ENCODE data around the gene GSC2. TPM values are rescaled to one million over a fixed set of nuclear protein-coding genes. Genes with fewer than 3 reads are reported as not detected.
A peak's percentile ranks its signal among the peaks of the same experiment; 100 is the strongest.

Gene GSC2
- total RNA-seq, 1 donor from 2014 or later: not detected

DNA sequence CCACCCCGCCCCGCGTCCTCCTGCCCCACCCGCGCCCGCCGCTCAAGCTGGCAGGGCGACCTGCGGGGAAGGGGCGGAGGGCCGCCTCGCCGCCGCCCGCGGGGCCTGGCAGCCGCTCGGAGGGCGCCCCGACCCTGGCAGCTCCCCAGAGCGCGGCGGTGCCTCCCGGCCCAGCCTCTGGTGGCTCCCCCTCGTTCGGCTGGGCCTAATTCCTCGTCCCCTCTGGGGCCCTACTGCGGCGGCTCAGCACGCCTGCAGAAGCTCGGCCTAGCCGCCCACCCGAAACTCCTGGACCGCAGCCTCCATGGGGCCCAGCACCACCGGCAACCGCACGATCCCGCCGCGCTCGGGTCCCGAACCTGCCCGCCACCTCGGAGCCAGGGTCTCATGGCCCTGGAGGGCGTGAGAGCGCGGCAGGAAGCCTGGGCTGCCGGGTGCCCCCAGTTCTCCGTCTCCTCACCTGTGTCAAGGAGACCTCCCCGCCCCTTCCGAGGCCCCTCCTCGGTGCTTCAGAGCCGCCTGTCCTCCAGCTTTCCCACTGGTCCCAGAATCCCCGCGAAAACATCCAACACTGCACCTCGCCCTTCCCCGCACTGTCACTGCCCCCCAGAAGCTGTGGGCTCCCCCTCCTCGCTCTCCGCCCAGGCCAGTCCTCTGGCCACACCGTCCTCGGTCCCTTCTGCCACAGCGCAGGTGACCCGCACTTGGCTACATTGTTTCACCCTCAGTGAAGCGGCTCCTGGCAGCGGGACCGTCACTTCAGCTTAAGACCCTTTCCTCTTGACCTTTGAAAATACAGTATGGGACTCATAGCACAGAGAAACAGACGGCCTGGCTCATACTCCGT is 613 bp upstream of the GSC2 start:
- Mint-ChIP-seq H3K4me3 (ENCODE audit: unreplicated experiment) (peak overlapping the region; percentile 12), H3K27ac (ENCODE audit: unreplicated experiment) (no peak overlapping the region), H3K36me3 (ENCODE audit: low read depth) (peaks cover 8% of the 10 kb centered on the region), H3K27me3 (ENCODE audit: low read depth) (peaks cover 42% of the 10 kb centered on the region), H3K4me1 (ENCODE audit: low read depth) (peaks cover 5% of the 10 kb centered on the region), H3K9me3 (ENCODE audit: low read depth) (peaks cover 4% of the 10 kb centered on the region)
- DNase-seq (ENCODE audit: low spot score): peak; percentile 84
- TF ChIP-seq, protein P1, sequence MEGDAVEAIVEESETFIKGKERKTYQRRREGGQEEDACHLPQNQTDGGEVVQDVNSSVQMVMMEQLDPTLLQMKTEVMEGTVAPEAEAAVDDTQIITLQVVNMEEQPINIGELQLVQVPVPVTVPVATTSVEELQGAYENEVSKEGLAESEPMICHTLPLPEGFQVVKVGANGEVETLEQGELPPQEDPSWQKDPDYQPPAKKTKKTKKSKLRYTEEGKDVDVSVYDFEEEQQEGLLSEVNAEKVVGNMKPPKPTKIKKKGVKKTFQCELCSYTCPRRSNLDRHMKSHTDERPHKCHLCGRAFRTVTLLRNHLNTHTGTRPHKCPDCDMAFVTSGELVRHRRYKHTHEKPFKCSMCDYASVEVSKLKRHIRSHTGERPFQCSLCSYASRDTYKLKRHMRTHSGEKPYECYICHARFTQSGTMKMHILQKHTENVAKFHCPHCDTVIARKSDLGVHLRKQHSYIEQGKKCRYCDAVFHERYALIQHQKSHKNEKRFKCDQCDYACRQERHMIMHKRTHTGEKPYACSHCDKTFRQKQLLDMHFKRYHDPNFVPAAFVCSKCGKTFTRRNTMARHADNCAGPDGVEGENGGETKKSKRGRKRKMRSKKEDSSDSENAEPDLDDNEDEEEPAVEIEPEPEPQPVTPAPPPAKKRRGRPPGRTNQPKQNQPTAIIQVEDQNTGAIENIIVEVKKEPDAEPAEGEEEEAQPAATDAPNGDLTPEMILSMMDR (IDR thresholded peaks at IDR 0.05): no peak

DNA sequence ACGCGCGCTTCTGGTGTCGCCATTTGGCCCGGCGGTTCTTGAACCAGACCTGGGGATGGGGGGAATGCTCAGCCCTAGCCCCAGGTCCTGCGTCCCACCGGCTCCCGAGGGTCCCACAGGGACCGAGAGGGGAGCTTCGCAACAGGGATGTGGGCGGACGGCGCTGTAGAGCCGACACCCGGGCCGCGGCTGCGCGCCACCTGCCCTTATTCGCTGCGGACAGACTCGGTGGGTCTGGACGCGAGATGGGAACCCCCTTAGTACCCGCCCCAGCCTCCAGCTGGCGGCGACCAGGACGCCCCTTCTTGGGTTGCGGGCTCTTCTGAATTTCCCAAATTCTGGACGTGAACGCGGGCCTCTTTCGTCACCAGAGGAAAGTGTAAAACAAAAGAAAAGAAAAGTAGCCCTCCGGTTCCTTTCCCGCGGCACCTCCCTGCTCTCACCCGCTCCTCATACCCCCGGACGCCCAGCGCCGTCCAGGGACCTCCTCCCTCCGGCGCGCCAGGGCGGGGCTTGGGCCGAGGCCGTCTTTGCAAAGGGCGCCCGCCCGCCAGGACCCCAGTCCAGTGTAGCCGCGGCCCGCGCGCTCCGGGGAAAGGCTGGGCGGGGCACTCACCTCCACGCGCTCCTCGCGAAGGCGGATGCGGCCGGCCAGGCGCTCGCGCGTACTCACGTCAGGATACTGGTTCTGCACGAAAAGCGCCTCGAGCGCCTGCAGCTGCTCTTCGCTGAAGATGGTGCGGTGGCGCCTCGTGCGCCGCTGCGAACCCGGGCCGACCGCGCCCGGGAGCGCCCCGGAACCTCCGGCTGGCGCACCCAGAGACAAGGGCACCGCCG is 827 bp downstream of the GSC2 start:
- Mint-ChIP-seq H3K36me3 (ENCODE audit: low read depth) (peaks cover 8% of the 10 kb centered on the region), H3K4me1 (ENCODE audit: low read depth) (peaks cover 12% of the 10 kb centered on the region), H3K4me3 (ENCODE audit: unreplicated experiment) (peak overlapping the region; percentile 6), H3K27me3 (ENCODE audit: low read depth) (peaks cover 39% of the 10 kb centered on the region), H3K9me3 (ENCODE audit: low read depth) (peaks cover 4% of the 10 kb centered on the region), H3K27ac (ENCODE audit: unreplicated experiment) (no peak overlapping the region)
- TF ChIP-seq, protein P1 (IDR thresholded peaks at IDR 0.05): no peak
- peak; percentile 82 for DNase-seq (ENCODE audit: low spot score)

DNA sequence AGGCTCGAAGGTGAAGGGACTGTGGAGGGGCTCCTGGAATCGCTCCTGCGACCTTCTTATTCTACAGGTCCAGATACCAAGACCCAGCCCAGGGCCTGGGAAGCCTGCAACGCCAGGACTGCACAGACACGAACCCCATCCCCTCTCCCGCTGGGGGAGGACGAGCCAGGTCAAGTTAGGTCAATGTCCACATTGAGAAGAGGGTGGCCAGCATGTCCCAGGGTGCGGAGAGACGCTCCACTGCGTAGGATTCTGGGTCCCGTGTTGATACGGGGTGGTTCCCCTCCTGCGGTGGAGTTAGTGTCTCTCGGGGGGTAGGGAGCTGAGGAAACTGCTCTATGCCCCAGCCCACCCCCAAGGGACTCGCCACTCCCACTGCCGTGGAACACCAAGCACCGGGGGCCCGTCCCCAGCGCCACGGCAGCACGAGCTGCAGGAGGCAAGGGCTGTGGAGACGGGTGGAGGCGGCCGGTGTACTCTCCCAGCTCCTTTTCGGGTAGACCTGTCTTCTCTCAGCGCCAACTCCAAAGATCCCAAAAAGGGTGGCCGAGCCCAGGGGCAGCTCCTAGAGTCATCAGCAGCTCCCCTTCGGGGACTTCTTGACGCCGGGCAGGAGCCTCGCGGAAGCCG is 1.6 kb downstream of the GSC2 start:
- TF ChIP-seq, protein P1 (IDR thresholded peaks at IDR 0.05): no peak
- Mint-ChIP-seq H3K4me1 (ENCODE audit: low read depth) (peaks cover 19% of the 10 kb centered on the region), H3K9me3 (ENCODE audit: low read depth) (peaks cover 4% of the 10 kb centered on the region), H3K27ac (ENCODE audit: unreplicated experiment) (no peak overlapping the region), H3K36me3 (ENCODE audit: low read depth) (peaks cover 11% of the 10 kb centered on the region), H3K27me3 (ENCODE audit: low read depth) (peaks cover 35% of the 10 kb centered on the region), H3K4me3 (ENCODE audit: unreplicated experiment) (no peak overlapping the region)
- DNase-seq (ENCODE audit: low spot score): peak; percentile 91

DNA sequence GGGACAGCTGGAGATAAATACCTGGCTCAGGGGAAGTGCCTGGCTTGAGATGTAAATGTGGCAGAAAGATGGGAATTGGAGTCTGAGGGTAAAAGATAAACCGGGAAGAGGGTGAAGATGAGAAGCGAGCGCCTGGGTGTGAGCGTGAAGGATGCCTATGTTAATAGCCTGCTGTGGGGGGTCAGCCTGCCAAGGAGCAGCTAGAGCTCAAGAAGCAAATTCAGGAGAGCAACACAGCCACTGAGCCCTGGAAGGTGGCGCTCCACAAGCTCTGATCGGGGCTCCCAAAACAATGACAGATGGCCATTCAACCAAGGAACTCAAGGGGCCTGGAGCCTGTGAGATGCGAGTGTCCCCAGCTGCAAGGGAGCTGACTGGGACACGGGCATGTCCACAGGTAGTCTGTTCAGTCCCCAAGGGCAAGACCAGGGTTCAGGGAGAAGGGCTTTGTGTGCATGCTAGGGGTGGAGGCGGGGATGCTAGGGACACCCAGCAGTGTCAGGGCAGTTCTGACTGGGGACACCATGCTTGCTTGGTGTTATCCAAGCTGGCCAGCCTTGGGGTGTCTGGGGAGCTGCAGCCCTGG is 2.8 kb downstream of the GSC2 start:
- Mint-ChIP-seq H3K9me3 (ENCODE audit: low read depth) (peaks cover 4% of the 10 kb centered on the region), H3K27ac (ENCODE audit: unreplicated experiment) (no peak overlapping the region), H3K36me3 (ENCODE audit: low read depth) (peaks cover 11% of the 10 kb centered on the region), H3K4me1 (ENCODE audit: low read depth) (peaks cover 26% of the 10 kb centered on the region), H3K4me3 (ENCODE audit: unreplicated experiment) (no peak overlapping the region), H3K27me3 (ENCODE audit: low read depth) (peaks cover 28% of the 10 kb centered on the region)
- TF ChIP-seq, protein P1 (IDR thresholded peaks at IDR 0.05): no peak
- no peak for DNase-seq (ENCODE audit: low spot score)
